ENCODE results near the gene BTBD9.

DNA sequence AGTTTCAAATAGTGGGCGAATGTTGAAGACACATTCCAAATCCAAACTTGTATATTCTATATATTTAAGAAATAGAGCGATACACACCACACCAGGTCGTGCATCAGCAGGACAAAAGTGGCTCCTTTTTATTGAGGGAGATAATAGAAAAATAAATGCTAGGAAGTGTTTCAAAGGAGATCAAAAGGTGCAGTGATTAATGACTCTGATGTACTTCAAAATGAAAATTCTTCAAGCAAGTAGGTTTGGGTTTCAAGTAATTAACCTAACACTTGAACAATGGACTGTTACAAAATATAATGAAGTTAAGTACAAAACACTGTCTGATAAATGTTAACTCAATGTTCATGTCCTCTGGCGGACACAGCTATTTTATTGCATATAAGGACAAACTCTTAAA is 185.9 kb downstream of the BTBD9 start:
- TF ChIP-seq YY1 (IDR thresholded peaks at IDR 0.05; ENCODE audit: insufficient read depth, insufficient read length) (no peak), SUZ12 (IDR thresholded peaks at IDR 0.05; ENCODE audit: extremely low read depth, insufficient read depth, insufficient read length) (no peak), ZNF274 (IDR thresholded peaks at IDR 0.05; ENCODE audit: low read depth, low read length) (no peak)

Data from NT2/D1 (cell line).